Retinal pigment epithelial cell (primary cell): ENCODE data around the gene SEMA4D.

Experiments
- DNase-seq: peaks from one replicate; pipeline ENCODE4 v3.0.0-alpha.2; 2010; ENCODE audit warnings: low read depth
- H3K4me3 ChIP-seq: 2 replicates; pipeline ENCODE4 v1.5.1; 2011; ENCODE audit warnings: mild to moderate bottlenecking, low read length, control low read depth, moderate library complexity
- CTCF ChIP-seq: conservative IDR thresholded peaks from 2 replicates; pipeline ENCODE4 v1.5.1; 2011; ENCODE audit warnings: low read depth, low read length, control low read depth, inconsistent platforms

SEMA4D gene

GRCh38 chr9:89444925-89445765 lies 52.8 kb downstream of the SEMA4D start:
- no peak for DNase-seq
- H3K4me3 ChIP-seq = no peak overlapping the region
- no peak for TF ChIP-seq CTCF

- no peak for TF ChIP-seq CTCF
- no peak for DNase-seq
- no peak overlapping the region for H3K4me3 ChIP-seq
These were observed 53.6 kb downstream of the SEMA4D start for GRCh38 chr9:89444274-89444673.

GRCh38 chr9:89442981-89443814 lies 54.7 kb downstream of the SEMA4D start:
- no peak for TF ChIP-seq CTCF
- no peak for DNase-seq
- H3K4me3 ChIP-seq = no peak overlapping the region

- TF ChIP-seq CTCF = no peak
- DNase-seq = no peak
- no peak overlapping the region for H3K4me3 ChIP-seq
These were observed 55.4 kb downstream of the SEMA4D start for GRCh38 chr9:89442501-89442978.

- TF ChIP-seq CTCF = no peak
- DNase-seq = no peak
- H3K4me3 ChIP-seq = no peak overlapping the region
These were observed 55.9 kb downstream of the SEMA4D start for GRCh38 chr9:89441986-89442385.

GRCh38 chr9:89441655-89441970 lies 56.3 kb downstream of the SEMA4D start:
- H3K4me3 ChIP-seq = no peak overlapping the region
- no peak for TF ChIP-seq CTCF
- DNase-seq = no peak
